ENCODE measurements around the gene RIPPLY2.
A peak's percentile ranks its signal among the peaks of the same experiment; 100 is the strongest.

Gene RIPPLY2

GRCh38 chr6:83878902-83879644 is 25.9 kb downstream of the RIPPLY2 start:
- H3K4me3 ChIP-seq (ENCODE audit: control insufficient read depth, low read depth, low read length), result no peak overlapping the region
- no peak for DNase-seq (ENCODE audit: low read depth)
- TF ChIP-seq CTCF (conservative IDR thresholded peaks at IDR 0.05; ENCODE audit: control insufficient read depth, insufficient read depth, low read depth, low read length), result no peak

GRCh38 chr6:83879746-83880145 is 26.6 kb downstream of the RIPPLY2 start:
- DNase-seq (ENCODE audit: low read depth), result no peak
- TF ChIP-seq CTCF (conservative IDR thresholded peaks at IDR 0.05; ENCODE audit: control insufficient read depth, insufficient read depth, low read depth, low read length), result no peak

GRCh38 chr6:83883240-83883639 is 30.1 kb downstream of the RIPPLY2 start:
- DNase-seq (ENCODE audit: low read depth), result no peak
- TF ChIP-seq CTCF (conservative IDR thresholded peaks at IDR 0.05; ENCODE audit: control insufficient read depth, insufficient read depth, low read depth, low read length), result no peak
- H3K4me3 ChIP-seq (ENCODE audit: control insufficient read depth, low read depth, low read length), result no peak overlapping the region

More at GRCh38 chr6:83879746-83880145, 26.6 kb downstream of the RIPPLY2 start:
- no peak overlapping the region for H3K4me3 ChIP-seq (ENCODE audit: control insufficient read depth, low read depth, low read length)

- H3K4me3 ChIP-seq (ENCODE audit: control insufficient read depth, low read depth, low read length), result no peak overlapping the region
- DNase-seq (ENCODE audit: low read depth), result peak; percentile 63
- peak; percentile 61 for TF ChIP-seq CTCF (conservative IDR thresholded peaks at IDR 0.05; ENCODE audit: control insufficient read depth, insufficient read depth, low read depth, low read length)
Observed at GRCh38 chr6:83884523-83884922, 31.4 kb downstream of the RIPPLY2 start.

- H3K4me3 ChIP-seq (ENCODE audit: control insufficient read depth, low read depth, low read length), result no peak overlapping the region
- no peak for TF ChIP-seq CTCF (conservative IDR thresholded peaks at IDR 0.05; ENCODE audit: control insufficient read depth, insufficient read depth, low read depth, low read length)
- DNase-seq (ENCODE audit: low read depth), result no peak
Observed at GRCh38 chr6:83885984-83886383, 32.8 kb downstream of the RIPPLY2 start.

GRCh38 chr6:83889621-83890020 is 36.5 kb downstream of the RIPPLY2 start:
- H3K4me3 ChIP-seq (ENCODE audit: control insufficient read depth, low read depth, low read length), result no peak overlapping the region
- DNase-seq (ENCODE audit: low read depth), result no peak
- no peak for TF ChIP-seq CTCF (conservative IDR thresholded peaks at IDR 0.05; ENCODE audit: control insufficient read depth, insufficient read depth, low read depth, low read length)
